ENCODE results near the gene SKAP1. TPM values are rescaled to one million over a fixed set of nuclear protein-coding genes. Genes with fewer than 3 reads are reported as not detected.

Gene SKAP1
- total RNA-seq, 4 donors from 2014 or later: 1.1 to 12.1 (median 1.8) TPM; not detected in 1

GRCh38 chr17:48149787-48150463 lies 280.1 kb downstream of the SKAP1 start:
- H3K4me1 ChIP-seq: no peaks in the 10 kb centered on the region
- H3K27ac ChIP-seq: no peak overlapping the region
- 74 to 75% methylated on average over 2 to 4 of the region's 4 CpGs for WGBS, 2 donors (ENCODE audit: low coverage in 1 of 2)
- ATAC-seq: no peak
- H3K36me3 ChIP-seq: no peaks in the 10 kb centered on the region
- no peak for TF ChIP-seq EP300 (IDR thresholded peaks at IDR 0.05)
- TF ChIP-seq POLR2AphosphoS5 (IDR thresholded peaks at IDR 0.05): no peak
- TF ChIP-seq, protein P1, sequence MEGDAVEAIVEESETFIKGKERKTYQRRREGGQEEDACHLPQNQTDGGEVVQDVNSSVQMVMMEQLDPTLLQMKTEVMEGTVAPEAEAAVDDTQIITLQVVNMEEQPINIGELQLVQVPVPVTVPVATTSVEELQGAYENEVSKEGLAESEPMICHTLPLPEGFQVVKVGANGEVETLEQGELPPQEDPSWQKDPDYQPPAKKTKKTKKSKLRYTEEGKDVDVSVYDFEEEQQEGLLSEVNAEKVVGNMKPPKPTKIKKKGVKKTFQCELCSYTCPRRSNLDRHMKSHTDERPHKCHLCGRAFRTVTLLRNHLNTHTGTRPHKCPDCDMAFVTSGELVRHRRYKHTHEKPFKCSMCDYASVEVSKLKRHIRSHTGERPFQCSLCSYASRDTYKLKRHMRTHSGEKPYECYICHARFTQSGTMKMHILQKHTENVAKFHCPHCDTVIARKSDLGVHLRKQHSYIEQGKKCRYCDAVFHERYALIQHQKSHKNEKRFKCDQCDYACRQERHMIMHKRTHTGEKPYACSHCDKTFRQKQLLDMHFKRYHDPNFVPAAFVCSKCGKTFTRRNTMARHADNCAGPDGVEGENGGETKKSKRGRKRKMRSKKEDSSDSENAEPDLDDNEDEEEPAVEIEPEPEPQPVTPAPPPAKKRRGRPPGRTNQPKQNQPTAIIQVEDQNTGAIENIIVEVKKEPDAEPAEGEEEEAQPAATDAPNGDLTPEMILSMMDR (IDR thresholded peaks at IDR 0.05): no peak
- TF ChIP-seq POLR2A (IDR thresholded peaks at IDR 0.05): no peak
- no peak overlapping the region for H3K4me3 ChIP-seq
- no peaks in the 10 kb centered on the region for H3K9me3 ChIP-seq
- peaks cover 97% of the 10 kb centered on the region for H3K27me3 ChIP-seq

- no peak overlapping the region for H3K4me3 ChIP-seq
- ATAC-seq: no peak
- H3K36me3 ChIP-seq: no peaks in the 10 kb centered on the region
- H3K4me1 ChIP-seq: no peaks in the 10 kb centered on the region
- no peaks in the 10 kb centered on the region for H3K9me3 ChIP-seq
- 45 to 49% methylated on average over 12 to 16 of the region's 16 CpGs for WGBS, 2 donors (ENCODE audit: low coverage in 1 of 2)
- no peak overlapping the region for H3K27ac ChIP-seq
- peaks cover 97% of the 10 kb centered on the region for H3K27me3 ChIP-seq
- TF ChIP-seq EP300 (IDR thresholded peaks at IDR 0.05): no peak
- TF ChIP-seq, protein P1 (IDR thresholded peaks at IDR 0.05): no peak
- TF ChIP-seq POLR2A (IDR thresholded peaks at IDR 0.05): no peak
- no peak for TF ChIP-seq POLR2AphosphoS5 (IDR thresholded peaks at IDR 0.05)
These were observed 280.9 kb downstream of the SKAP1 start for GRCh38 chr17:48148854-48149786.

GRCh38 chr17:48148029-48148770 lies 281.8 kb downstream of the SKAP1 start:
- Histone ChIP-seq H3K36me3 (no peaks in the 10 kb centered on the region), H3K4me1 (no peaks in the 10 kb centered on the region), H3K9me3 (no peaks in the 10 kb centered on the region), H3K4me3 (no peak overlapping the region), H3K27me3 (peaks cover 97% of the 10 kb centered on the region), H3K27ac (no peak overlapping the region)
- TF ChIP-seq, protein P1 (IDR thresholded peaks at IDR 0.05): no peak
- TF ChIP-seq POLR2AphosphoS5 (IDR thresholded peaks at IDR 0.05) (no peak), EP300 (IDR thresholded peaks at IDR 0.05) (no peak), POLR2A (IDR thresholded peaks at IDR 0.05) (no peak)
- ATAC-seq: no peak
- WGBS, 2 donors (ENCODE audit: low coverage in 1 of 2): 73 to 79% methylated on average over 10 to 14 of the region's 14 CpGs

DNA sequence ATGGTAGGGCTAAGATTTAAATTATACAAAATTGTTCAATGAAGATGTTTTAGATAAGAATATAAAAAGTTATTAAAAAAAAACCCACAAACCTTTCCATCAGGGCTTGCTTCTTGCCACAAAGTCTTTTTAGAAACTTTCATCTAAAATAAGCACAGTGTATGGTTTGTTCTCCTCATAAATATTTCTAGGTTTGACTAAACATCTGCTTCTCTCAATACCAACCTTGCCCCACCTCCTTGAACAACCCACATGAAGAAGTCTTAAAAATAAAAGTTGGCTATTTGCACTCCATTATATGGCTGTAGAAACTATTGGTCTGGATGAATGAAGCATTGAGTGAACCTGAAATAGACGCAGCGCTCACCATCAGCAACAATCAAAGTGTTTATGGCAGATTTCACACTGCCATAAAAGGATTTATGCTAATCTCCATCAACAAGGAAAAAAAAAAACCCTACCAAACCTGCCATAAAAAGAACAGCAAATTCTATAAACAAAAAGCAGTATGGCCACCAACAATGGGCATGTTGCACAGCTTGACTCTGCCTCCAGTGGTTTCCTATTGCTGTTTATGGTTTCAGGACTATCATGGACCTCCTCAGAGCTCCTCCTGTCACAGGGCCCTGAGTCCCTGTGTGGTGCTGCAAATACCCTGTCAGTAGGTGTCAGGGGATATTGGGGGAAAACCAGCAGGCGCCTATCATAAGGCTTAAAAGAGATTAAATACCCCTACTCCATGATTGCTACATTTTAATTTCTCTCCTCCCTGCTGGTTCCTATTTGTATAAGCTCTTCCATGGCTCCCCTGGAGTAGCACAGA lies 284.8 kb downstream of the SKAP1 start:
- no peak for ATAC-seq
- WGBS, 2 donors (ENCODE audit: low coverage in 1 of 2): 95 to 96% methylated on average over 2 to 3 of the region's 3 CpGs
- no peaks in the 10 kb centered on the region for H3K36me3 ChIP-seq
- H3K4me3 ChIP-seq: no peak overlapping the region
- no peaks in the 10 kb centered on the region for H3K9me3 ChIP-seq
- H3K27ac ChIP-seq: no peak overlapping the region
- no peaks in the 10 kb centered on the region for H3K4me1 ChIP-seq
- TF ChIP-seq POLR2AphosphoS5 (IDR thresholded peaks at IDR 0.05) (no peak), EP300 (IDR thresholded peaks at IDR 0.05) (no peak), POLR2A (IDR thresholded peaks at IDR 0.05) (no peak)
- TF ChIP-seq, protein P1 (IDR thresholded peaks at IDR 0.05): no peak
- peaks cover 82% of the 10 kb centered on the region for H3K27me3 ChIP-seq

All from gastroesophageal sphincter (tissue), 4 donors.